Fibroblast of upper back skin (primary cell): Measurements from ENCODE around the gene SH2D2A.
A peak's percentile ranks its signal among the peaks of the same experiment; 100 is the strongest.

Experiments used
- DNase-seq: peaks from one replicate; pipeline ENCODE4 v3.0.0-alpha.2; 2013

Gene SH2D2A

DNA sequence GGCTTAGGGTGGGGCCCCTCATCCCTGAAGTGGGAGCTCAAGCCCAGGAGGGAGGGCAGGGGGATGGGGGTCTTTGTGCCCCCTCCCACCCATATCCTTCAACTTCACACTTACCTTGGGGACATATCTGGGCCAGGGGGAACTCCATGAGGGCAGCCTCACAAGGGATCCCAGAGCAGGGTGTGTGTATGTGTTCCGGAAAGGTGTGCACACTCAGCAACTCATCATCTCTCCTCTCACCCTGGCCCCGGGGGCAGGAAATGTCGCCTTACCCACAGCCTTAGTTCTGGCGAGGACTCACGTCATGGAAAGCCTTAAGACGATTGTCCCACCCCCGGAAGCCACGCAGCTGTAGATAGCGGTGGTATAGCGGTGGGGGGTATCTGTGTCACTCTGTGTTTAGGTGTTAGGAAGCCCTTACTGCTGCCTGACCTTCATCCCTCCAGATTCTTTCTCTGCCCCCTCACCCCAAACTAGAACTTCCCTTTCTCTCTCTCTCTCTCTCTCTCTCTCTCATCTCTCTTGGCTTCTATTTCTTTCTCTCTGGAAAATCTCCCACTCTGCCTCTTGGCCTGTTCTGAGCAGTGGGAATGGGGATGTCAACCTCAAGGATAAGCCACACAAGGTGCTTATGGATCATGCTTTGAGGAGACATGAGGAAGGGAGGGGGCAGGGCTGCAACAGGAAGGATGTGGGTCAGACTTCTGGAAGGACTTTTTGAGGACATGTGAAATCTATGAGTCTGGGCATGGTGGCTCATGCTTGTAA lies at the start of gene SH2D2A:
Gene SH2D2A, minus strand, starts transcription at position 288 of the 768 bp plus-strand sequence. Its CDS starts 140 bp downstream, at position 148.
- peak; percentile 26 for DNase-seq

DNA sequence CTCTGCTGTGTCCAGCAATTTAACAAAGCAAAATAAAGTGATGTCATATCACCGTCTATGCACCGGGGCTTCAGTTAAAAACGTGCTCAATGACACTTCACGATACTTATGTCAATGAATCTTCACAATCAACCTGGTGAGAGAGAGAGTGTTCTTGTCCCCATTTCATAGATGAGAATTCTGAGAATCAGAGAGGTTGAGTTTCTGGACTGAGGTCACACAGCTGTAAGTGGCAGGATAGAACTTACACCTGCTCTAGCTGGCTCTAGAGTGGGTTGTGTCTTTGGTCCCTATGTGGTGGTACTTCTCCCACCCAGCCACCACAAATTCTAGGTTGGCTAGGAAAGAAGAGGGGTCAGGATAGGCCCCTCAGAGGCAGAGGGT lies 49.2 kb upstream of the SH2D2A start:
- no peak for DNase-seq

DNA sequence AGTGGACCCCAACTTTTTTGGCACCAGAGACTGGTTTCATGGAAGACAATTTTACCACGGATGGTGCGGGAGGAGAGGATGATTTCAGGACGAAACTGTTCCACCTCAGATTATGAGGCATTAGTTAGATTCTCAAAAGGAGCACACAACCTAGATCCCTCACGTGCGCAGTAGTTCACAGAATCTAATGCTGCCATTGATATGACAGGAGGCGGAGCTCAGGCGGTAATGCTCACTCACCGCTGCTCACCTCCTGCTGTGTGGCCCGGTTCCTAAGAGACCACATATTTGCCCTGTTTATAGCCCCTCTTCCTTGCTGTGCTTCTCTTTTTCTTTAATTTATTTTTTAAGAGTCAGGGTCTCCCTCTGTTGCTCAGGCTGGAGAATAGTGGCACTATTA lies 48.6 kb upstream of the SH2D2A start:
- DNase-seq = no peak

DNA sequence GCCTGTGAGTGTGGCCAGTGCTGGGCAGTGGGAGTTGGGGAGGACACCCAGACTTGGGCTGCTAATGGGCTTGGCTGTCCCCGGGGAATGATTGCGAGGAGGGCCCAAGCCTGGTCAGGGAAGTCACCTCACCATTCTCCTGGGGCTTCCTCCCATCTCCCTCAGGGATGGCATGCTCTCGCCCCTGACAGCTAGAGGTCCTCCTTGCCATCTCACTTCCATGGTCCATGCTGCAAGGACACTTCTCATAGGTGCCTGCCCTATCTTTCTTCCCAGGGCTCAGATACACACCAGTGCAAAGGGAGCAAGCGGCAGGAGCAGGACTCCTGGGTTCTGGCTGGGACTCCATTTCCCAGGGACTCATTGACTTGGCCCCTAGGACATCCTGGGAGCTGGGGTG lies 48.1 kb upstream of the SH2D2A start:
- no peak for DNase-seq

DNA sequence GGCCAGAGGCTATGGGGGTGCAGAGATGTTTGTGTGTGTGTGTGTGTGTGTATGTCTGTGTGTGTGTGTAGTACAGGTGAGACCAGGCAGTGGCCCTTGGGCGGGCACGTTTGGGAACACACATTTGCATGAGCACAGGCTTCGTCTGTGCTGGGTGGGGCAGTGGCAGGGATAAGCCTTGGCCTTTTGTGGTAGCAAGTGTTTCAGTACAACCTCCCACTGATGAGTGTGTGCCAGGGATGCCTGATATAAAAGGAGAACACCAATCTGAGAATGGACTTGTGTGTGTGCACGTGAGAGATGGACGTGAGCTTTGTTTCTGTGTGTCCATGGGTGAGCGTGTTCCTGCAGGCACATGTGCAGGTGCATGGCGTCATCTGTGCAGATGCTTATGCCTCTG lies 47.0 kb upstream of the SH2D2A start:
- no peak for DNase-seq

DNA sequence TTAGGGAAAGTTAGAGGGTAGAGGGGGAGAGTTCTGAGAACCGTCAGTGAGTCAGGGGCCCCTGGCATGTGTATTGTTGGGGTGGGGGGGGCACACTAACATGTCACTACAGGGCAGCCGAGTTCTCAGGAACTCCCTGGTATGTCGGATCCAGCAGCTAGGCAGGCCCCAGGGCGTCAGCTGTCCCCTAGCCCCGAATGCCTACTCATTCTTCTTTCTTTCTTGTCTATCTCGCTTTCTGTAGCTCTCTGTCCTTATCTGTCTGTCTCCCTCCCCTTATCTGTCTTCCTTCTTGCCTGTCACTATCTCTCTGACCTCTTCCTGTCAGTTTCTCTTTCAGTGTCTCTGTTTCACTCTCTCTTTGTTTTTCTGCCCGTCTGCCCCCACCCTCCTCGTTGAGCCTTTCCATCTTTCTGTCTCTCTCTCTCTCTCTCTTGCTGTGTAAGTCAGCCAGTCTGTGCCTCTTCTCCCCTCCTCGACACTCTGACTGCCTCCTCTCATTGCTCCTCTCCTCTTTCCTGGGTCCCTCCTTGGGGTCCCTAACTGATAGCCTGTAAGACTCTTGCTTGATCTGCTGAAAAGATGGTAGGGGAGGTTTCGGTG lies 46.5 kb upstream of the SH2D2A start:
- DNase-seq = no peak

DNA sequence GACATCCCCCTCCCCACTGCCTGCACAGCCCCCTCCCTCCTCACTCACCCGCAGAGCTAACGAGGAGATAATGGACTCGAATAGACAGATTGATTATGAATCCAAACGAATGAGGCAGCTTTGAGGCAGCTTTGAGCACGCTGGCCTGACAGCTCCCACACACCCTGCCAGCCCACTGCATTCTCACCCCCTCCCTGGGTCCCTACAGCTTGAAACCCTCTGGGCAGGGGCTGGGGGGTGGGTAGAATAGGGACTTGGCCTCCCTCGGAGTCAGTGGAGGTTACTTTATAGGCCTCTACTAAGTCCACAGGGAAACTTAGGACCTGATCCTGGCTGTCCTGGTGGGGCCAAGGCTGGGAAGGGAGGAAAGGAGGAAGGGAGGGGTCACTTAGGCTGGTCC lies 45.9 kb upstream of the SH2D2A start:
- DNase-seq = no peak

DNA sequence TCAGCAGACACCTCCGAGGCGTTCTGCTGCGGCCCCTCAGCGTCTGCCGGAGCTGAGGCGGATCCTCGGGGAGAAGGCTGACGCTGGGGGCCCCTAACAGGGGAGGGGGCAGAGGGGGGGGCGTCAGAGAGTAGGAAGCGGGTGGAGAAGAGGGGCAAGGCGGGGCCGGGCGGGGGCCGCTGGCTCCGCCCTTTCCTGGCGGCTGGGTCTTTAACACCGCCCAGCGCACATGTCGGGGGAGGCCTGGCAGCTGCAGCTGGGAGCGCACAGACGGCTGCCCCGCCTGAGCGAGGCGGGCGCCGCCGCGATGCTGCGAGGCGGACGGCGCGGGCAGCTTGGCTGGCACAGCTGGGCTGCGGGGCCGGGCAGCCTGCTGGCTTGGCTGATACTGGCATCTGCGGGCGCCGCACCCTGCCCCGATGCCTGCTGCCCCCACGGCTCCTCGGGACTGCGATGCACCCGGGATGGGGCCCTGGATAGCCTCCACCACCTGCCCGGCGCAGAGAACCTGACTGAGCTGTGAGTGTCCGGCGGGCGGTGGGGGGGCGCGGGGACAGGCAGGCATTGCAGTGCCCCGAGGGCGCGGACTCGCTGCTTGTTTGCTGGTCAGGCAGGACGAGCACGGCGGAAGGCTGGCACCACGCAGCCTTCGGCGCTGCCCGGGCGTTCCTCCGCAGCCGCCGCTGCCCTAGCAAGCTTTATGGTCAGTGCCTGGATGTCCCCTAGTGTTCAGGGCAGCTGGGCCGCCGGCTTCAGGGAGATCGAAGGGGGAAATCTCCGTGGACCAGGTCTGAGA lies 44.2 kb upstream of the SH2D2A start, which contains the start of gene NTRK1:
Gene NTRK1, plus strand, starts transcription at position 238 of the 796 bp plus-strand sequence. Its CDS starts 70 bp downstream, at position 308.
- peak; percentile 32 for DNase-seq

DNA sequence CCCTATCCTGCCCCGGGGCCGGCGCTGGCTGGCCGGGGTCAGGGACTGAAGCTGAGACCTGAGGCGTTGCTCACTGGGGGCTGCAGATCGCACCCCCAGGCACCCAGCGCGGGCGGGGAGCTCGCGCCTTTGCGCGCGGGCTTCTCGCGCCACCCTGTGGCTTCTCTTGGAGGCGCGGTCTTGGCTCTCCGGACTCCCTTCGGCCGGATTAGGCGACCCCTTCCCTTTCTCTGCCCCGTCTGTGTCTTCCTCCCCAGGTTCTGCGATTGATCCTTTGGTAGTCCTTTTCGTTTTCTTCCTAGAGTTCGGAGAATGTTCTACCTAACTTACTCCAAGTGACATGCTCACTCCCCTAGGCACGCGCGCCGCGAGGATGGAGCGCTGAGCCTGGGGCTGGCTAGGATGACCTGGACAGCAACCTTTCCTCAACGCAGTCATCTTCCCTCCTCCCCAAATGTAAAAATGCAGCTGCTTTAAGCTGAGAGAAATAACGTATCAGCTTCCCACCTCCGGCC lies 43.5 kb upstream of the SH2D2A start:
- peak; percentile 30 for DNase-seq

DNA sequence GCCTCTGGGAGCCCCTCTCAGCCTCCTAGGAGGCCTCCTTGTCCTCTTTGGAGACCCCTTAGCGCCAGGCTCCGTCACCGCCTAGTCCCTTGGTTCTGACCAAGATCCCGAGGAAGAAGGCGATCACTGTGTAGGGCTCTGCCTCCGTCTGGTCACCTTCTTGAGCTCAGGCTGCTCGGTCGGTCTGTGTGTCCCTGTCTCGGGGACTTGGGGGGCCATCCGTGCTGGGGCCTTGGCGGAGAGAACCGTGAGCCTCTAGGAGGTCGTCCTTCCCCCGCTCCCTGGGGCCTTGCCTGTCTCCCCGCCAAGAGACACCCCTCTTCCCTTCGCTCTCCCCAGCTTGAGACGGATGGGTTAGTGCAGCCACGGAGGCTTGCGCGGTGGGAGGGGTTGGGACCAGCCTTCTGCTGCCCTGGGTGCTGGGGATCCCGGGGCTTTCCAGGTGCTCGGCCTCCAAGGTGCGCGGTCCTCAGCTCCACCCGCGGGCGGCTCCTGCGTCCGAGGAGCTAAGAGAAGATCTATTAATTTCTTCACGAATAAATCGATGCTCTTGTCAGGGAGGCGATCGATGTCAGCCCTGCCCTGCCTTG lies 43.0 kb upstream of the SH2D2A start:
- no peak for DNase-seq

DNA sequence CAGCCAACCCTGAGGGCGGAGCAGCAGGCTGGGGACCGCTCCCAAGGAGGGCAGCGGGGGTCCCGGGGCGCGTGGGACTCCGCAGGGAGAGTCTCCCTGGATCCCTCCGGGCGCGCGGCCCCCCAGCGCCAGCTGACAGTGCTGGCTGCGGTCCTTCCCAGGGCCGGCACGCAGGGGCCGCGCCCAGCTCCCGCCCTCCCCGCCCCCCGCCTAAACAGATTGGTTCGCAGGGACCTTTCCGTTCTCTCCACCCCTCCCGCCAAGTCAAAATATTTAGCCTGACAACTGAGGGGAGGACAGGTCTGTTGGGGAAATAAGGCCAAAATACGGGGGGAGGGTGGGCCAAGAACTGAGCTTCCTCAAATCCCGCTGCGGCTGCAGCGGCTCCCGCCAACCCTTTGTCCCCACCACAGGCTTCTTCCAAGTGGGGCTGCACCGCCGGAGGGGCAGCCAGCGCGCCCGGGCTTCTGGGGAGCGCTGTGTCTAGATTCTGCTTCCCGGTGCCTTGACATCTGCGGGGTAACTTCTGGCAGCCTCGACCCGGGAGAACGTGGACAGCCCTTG lies 42.4 kb upstream of the SH2D2A start, which contains the start of gene INSRR:
Gene INSRR, minus strand, starts transcription at position 159 of the 564 bp plus-strand sequence. CDS start 496 bp downstream, outside the sequence.
- no peak for DNase-seq

DNA sequence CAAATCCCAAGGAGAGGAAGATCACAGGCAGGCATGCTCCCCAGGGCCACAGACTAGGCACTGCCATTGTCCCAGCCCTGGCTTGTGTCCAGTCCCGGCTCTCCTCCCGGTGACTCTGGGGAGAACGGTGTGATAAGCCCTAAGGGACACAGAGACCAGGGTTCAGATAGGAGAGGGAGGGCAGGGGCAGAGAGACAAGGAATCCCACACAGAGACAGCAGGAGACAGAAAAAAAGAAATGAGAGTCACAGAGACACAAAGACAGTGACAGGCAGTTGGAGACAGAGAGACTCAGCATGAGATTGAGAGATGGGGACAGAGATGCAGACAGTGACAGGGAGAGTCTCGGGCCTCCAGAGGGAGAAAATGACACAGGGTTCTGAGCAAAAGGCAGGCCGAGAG lies 41.9 kb upstream of the SH2D2A start:
- no peak for DNase-seq

DNA sequence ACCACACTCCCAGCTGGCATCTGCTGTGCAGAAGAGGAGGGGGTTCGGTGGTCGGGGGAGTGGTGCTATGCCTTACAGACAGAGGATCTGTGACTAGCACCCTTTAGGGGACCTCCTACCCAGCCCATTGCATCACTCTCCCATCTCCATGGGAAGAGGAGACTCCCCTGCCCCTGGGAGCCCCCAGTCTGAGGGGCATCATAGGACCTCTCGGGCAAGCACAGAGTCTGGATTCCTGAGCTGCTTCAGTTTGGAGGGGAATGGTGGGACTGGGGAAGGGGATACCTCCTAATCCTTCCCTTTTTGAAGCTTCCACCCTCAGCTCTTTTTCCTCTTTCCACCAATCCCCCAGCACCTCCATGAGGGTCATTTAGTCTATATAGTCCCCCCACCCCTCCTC lies 40.9 kb upstream of the SH2D2A start:
- no peak for DNase-seq

DNA sequence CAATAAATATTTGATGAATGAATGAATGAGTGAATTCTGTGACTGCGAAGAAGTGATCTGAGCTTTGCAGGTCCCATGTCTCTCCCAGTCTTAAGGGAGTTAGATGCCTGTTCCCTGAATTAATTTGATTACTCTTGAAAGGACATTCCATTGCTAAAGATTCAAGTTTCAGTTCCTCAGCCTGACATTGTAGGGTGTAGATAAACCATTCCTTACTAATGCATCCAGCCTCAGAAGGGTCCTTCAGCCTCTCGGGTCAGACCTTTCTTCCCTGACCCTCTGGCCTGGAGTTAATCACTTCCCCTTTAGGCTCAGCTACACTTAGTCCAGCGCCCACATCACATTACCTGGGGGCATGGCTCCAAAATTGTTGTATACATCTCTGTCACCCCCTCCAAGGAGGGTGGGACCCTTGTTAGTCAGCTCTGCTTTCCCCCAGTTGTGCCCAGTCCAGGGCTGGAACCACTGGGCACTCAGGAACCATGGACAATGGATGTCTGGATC lies 39.7 kb upstream of the SH2D2A start:
- DNase-seq = no peak

DNA sequence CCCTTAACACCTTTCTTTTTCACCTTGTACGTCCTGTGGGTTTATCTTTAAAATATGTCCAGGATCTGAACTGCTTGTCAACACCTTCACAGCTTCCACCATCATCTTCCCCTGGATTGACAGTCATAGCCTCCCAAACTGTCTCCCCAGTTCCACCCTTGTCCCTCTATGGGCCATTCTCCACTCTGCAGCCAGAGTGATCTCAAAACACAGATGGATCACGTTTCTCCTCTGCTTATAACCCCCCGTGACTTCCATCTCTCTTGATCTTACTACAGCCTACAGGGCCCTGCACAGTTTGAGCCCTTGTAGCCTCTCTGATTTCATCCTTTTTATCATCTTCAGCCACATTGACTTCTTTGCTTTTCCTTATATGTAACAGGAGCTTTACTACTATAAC lies 38.0 kb upstream of the SH2D2A start:
- no peak for DNase-seq

DNA sequence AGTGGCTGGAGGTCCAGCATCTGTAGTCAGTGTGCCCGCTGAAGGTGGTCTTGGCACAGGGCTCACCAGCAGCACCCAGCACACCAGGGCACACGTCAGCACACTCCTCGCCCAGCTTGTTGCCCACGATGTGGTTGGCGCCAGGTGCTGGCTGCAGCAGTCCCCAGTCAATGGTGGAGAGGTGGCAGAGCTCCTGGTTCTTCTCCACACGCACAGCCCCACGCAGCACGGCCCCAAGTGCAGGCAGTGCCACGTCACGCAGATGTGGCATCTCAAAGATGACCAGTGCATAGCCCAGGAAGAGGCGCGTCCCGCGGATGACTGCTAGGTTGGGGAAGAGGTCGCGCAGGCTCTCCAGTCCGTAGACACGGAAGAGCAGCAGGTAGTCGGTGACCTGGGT lies 37.1 kb upstream of the SH2D2A start:
- no peak for DNase-seq

DNA sequence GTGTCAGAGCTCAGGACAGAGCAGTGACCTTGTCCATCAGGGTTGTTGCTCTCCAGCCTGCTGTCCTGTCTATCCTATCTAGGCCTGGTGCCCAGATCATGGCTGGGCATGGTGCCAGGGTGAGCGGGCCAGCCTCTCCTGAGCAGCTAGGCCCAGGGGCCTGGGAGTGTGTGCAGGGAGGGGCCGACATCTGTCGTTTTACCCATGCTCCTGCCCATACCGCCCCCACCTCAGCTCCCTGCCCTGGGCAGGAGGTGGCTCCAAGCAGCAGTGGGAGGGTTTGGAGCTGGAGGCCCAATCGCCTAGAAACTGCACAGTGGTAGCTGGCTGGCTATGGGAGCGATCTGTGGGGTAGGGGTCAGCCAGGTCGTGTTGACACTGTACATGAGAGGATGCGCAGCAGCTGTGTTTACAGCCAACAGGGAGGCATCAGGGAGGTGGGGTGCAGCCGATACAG lies 35.8 kb upstream of the SH2D2A start:
- no peak for DNase-seq

DNA sequence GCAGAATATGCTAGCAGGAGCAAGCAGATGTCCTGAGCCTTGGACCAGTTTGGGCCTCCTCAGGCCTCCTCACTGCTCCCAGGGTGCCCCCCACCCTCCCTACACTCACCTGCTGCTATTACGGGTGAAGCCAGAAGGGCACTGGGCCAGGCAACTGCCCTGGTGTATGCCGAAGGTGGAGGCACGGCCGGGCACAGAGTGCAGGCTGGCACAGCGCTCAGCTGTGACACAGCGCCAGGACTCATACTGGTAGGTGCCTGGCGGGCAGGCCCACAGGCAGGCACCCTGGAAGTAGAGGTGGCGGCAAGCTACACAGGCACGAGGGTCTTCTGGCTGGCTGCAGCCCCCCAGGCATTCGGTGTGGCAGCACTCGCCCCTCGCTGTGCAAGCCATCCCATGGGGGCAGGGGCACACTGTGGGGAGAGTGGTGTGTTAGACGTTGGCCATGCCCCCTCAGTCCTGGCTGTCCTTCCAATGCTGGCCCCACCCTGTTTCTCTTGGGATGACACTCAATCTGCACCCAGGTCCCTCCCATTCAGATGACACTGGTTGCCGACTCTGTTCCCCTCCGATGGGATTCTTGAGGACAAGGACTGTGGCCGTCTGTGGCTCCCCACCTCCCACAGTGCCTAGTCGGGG lies 35.2 kb upstream of the SH2D2A start:
- no peak for DNase-seq

DNA sequence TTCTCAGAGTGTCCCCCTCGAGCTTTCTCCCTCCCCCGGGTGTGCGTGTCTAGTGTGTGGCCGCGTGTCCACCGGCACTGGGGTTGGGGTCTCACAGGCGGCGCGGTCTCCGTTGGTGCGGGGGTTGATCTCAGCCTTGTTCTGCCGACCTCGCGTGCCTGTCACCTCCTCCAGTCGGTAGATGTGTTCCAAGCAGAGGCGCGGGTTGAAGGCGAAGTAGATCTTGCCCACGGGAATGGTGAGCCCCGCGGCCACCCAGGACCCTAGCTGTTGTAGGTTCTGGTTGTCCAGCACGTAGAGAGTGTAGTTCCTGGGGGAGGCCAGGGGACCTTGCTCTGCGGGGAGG lies 32.5 kb upstream of the SH2D2A start:
- no peak for DNase-seq

DNA sequence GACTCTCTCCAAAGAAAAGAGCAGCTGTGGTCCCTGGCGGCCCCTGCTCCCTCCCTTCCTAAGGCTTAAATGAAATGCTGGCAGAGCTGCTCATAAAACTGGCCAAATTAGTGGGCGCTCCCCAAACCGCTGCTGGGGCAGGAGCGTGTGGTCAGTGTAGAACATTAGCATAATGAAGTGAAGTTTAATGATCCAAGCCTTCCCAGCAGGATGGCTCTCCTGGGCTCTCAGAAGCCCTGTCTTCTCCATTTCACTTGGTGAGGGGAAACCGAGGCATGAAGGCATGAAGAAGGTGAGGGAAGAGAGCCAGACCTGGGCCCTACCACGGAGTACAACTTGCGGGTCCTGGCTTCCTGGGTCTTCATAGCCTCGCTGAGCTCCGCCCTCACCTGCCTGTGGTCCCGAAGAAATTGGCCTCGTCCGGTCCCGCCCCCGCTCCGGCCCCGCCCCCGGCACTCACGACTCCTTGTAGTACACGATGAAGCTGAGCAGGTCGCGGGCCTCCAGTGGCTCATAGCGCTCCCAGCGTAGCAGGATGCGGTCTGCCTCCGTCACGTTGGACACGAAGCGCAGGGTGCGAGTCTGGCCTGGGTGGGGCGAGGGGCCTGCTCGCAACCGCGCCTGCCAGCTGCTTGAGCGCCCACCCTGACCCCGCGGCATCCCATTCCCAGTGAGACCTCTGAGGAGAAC lies 32.0 kb upstream of the SH2D2A start:
- DNase-seq = no peak
